A673 (cell line): Measurements from ENCODE around the gene C4orf50. TPM values are rescaled to one million over a fixed set of nuclear protein-coding genes. Genes with fewer than 3 reads are reported as not detected.

ENCODE experiments used
- BruUV-seq: library from RNA; stranded (reverse); fragments of 400-500 nt; replicated peaks from 2 replicates; lab custom pipeline; 2021; lab: Mats Ljungman, UMichigan
- CTCF ChIA-PET: fragments of 300-600 bp; sonication (Branson Sonifier 250); formaldehyde crosslinking; loops from one replicate; lab custom pipeline; 2022; ENCODE audit warnings: antibody characterized with exemption; lab: Charles Lee
- POLR2A ChIA-PET: fragments of 300-600 bp; sonication (Branson Sonifier 250); formaldehyde crosslinking; loops from one replicate; lab custom pipeline; 2022; ENCODE audit warnings: antibody characterized with exemption; ENCODE audit not compliant: low non-redundant PET; lab: Charles Lee
- DNase-seq: peaks from one replicate; pipeline ENCODE4 v3.0.0-alpha.2; 2015; ENCODE audit warnings: low spot score
- H3K27ac ChIP-seq: fragments of 200-600 bp; sonication (generic); 2 replicates; pipeline ENCODE4 v1.5.1; 2016; ENCODE audit warnings: mixed run types, low read depth, mild to moderate bottlenecking, mixed read lengths, antibody characterized with exemption, low read length; ENCODE audit not compliant: poor library complexity, severe bottlenecking
- H3K27me3 ChIP-seq: fragments of 200-600 bp; sonication (generic); replicated peaks from 2 replicates; pipeline ENCODE4 v1.6.1; 2017; ENCODE audit warnings: mixed run types, low read depth, mild to moderate bottlenecking, mixed read lengths, antibody characterized with exemption, low read length; ENCODE audit not compliant: insufficient read depth, poor library complexity
- H3K36me3 ChIP-seq: fragments of 200-600 bp; sonication (generic); 2 replicates; pipeline ENCODE4 v1.6.1; 2016; ENCODE audit warnings: mixed run types, mild to moderate bottlenecking, mixed read lengths, antibody characterized with exemption, low read length; ENCODE audit not compliant: insufficient read depth, poor library complexity, severe bottlenecking
- H3K4me1 ChIP-seq: fragments of 200-600 bp; sonication (generic); 2 replicates; pipeline ENCODE4 v1.6.1; 2017; ENCODE audit warnings: mixed run types, mild to moderate bottlenecking, mixed read lengths, antibody characterized with exemption, low read length; ENCODE audit not compliant: insufficient read depth, poor library complexity, severe bottlenecking
- H3K4me3 ChIP-seq: fragments of 200-600 bp; sonication (generic); 2 replicates; pipeline ENCODE4 v1.5.1; 2016; ENCODE audit warnings: low read depth, mixed run types, mild to moderate bottlenecking, mixed read lengths, low read length; ENCODE audit not compliant: poor library complexity, severe bottlenecking
- H3K9me3 ChIP-seq: fragments of 200-600 bp; sonication (generic); 2 replicates; pipeline ENCODE4 v1.6.1; 2016; ENCODE audit warnings: mixed run types, low read depth, mild to moderate bottlenecking, mixed read lengths, antibody characterized with exemption, low read length; ENCODE audit not compliant: poor library complexity, severe bottlenecking
- EZH2 ChIP-seq: fragments of 200-600 bp; sonication (generic); IDR thresholded peaks from 2 replicates; pipeline ENCODE4 v1.6.1; 2017; ENCODE audit warnings: borderline replicate concordance, low read depth, mild to moderate bottlenecking, mixed read lengths, antibody characterized with exemption, low read length; ENCODE audit not compliant: poor library complexity, severe bottlenecking
- intact Hi-C: fragments of 100-400 bp; cut with micrococcal nuclease; formaldehyde crosslinking; loops from one replicate; pipeline ENCODE4 v1.10.0; 2022; ENCODE audit not compliant: unreplicated experiment
- total RNA-seq: library from RNA; stranded (reverse); gene quantifications from 2 replicates; pipeline ENCODE4 v1.2.3, GENCODE V29; 2021
- TF ChIP-seq, protein P1 (sequence below): fragments of 300-800, 200-600 bp; sonication (generic); conservative IDR thresholded peaks from 2 replicates; pipeline ENCODE4 v1.5.1; 2017; ENCODE audit warnings: low read depth, mild to moderate bottlenecking, antibody characterized with exemption, low read length, moderate library complexity, mixed read lengths

Gene C4orf50
- total RNA-seq, 1 experiment from 2014 or later: not detected

DNA sequence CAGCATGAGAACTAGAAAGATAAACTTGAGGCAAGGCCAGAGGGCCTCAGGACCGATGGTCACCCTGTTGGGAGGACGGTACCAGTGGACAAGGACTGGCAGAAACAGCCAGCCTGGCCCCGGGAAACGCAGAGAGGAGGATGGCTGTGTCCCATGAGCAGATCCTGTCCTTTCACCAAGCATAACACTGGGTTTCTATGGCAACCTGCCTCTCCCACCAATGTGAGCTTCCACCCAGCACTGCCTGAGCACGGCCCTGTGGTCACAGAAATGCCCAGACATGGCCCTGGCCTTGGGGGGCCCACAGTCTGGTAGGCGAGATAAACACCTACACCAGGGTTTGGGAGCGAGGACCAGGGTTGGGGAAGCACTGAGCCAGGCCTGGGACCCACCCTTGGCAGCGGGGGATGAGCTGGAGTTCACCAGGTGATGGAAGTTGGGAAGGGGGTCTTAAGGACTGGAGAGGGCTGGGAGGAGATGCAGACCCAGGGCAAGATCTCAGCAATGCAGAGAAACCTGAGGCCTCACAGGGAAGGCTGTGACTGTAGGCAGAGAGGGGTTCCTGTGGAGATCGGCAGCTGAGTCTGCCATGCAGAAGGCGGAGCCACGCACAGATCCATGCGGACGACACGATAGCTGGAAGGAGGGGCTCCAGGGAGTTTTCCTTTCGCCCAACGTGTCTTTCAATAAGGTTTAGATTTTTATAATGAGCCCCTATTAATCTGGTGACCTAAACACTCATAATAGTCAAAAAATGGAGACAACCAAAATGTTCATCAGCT, 92.6 kb downstream of the C4orf50 start:
- CTCF ChIA-PET: no interaction called here
- TF ChIP-seq, protein P1, sequence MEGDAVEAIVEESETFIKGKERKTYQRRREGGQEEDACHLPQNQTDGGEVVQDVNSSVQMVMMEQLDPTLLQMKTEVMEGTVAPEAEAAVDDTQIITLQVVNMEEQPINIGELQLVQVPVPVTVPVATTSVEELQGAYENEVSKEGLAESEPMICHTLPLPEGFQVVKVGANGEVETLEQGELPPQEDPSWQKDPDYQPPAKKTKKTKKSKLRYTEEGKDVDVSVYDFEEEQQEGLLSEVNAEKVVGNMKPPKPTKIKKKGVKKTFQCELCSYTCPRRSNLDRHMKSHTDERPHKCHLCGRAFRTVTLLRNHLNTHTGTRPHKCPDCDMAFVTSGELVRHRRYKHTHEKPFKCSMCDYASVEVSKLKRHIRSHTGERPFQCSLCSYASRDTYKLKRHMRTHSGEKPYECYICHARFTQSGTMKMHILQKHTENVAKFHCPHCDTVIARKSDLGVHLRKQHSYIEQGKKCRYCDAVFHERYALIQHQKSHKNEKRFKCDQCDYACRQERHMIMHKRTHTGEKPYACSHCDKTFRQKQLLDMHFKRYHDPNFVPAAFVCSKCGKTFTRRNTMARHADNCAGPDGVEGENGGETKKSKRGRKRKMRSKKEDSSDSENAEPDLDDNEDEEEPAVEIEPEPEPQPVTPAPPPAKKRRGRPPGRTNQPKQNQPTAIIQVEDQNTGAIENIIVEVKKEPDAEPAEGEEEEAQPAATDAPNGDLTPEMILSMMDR: no peak
- no peak for TF ChIP-seq EZH2
- DNase-seq: no peak
- Histone ChIP-seq H3K27me3 (no peaks in the 10 kb centered on the region), H3K4me3 (no peak overlapping the region), H3K4me1 (no peaks in the 10 kb centered on the region), H3K9me3 (no peaks in the 10 kb centered on the region), H3K36me3 (no peaks in the 10 kb centered on the region), H3K27ac (no peak overlapping the region)
- no TSS peak for BruUV-seq
- POLR2A ChIA-PET: no interaction called here
- intact Hi-C loops: no loop called here

DNA sequence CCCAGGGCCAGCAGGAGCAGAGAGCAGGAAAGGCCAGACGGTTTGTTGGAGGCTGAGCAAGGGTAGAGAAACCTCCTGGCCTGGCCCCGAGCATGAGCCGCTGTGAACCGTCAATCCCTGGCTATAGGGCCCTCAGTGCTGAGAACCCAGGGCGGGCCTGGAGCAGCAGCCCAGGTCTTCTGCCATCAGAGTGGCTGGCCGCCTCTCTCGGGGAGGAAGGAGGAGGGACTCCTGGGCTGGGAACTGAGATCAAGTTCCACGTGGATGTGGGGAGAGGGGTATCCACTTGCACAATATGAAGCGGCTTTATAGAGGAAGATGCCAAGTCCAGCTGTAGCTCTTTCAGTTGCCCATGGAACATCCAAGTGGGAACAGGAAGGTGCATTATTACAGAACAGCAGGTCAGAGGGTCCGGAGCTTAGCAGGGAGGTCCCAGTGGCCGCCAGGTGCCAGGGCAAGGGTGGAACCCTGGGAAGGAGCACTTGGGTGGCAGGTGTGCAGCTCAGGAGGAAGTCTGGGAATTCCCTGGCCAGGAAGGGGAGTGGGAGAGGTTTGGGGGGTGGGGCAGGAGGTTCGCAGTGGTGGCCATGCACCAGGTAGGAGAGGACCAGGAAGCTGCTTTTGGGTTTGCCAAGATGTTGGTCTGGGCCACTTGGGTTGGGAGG, 93.6 kb downstream of the C4orf50 start:
- H3K9me3 ChIP-seq: no peaks in the 10 kb centered on the region
- H3K27ac ChIP-seq: no peak overlapping the region
- H3K27me3 ChIP-seq: no peaks in the 10 kb centered on the region
- no TSS peak for BruUV-seq
- no peaks in the 10 kb centered on the region for H3K4me1 ChIP-seq
- ChIA-PET POLR2A (no interaction called here), CTCF (no interaction called here)
- no peak overlapping the region for H3K4me3 ChIP-seq
- intact Hi-C loops: no loop called here
- no peak for TF ChIP-seq EZH2
- TF ChIP-seq, protein P1: no peak
- no peak for DNase-seq
- no peaks in the 10 kb centered on the region for H3K36me3 ChIP-seq

DNA sequence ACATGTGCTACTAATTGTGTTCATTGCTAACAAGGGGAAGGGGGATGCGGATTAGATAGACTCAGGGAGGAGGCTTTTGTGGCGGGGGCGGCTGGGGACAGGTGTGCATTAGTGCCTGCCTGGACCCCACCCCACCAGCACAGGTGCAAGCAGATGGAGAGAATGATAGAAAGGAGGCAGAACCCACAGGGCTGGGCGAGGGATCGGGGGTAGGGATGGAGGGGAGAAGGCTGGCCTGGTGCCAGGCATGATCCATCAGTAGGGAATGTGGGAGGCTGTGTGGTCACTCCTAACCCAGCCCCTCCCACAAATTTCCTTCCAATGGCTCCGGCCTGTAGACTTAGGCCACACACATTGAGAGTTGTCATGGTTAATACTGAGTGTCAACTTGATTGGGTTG, 94.9 kb downstream of the C4orf50 start:
- Histone ChIP-seq H3K36me3 (no peaks in the 10 kb centered on the region), H3K4me1 (no peaks in the 10 kb centered on the region), H3K4me3 (no peak overlapping the region), H3K27ac (no peak overlapping the region), H3K9me3 (no peaks in the 10 kb centered on the region), H3K27me3 (no peaks in the 10 kb centered on the region)
- no peak for DNase-seq
- TF ChIP-seq, protein P1: no peak
- no peak for TF ChIP-seq EZH2
- no TSS peak for BruUV-seq
- CTCF ChIA-PET: no interaction called here
- intact Hi-C loops: no loop called here
- POLR2A ChIA-PET: no interaction called here
